K562 treated with DMSO at 1 percent for 12 hours (cell line): Measurements from ENCODE around the gene HHEX. TPM values are rescaled to one million over a fixed set of nuclear protein-coding genes. Genes with fewer than 3 reads are reported as not detected.

ENCODE experiments used
- total RNA-seq: library from RNA; unstranded; fragments of 300-600 nt; gene quantifications from 2 replicates; pipeline ENCODE4 v1.2.3, GENCODE V29; 2022; ENCODE audit not compliant: insufficient read depth

HHEX gene
- total RNA-seq = 74.5 and 109 TPM in 2 replicates

GRCh38 chr10:92689663-92690210 lies at the start of gene HHEX:
TSS of gene HHEX (plus strand) at chr10:92689955. CDS start at chr10:92689987, 32 bp downstream.

Other genes with a start within 250 kb of the HHEX start
- gene IDE, start 115.9 kb upstream of the HHEX start, total RNA-seq = 6.8 and 24.6 TPM in 2 replicates
- 9.5 and 32.3 TPM in 2 replicates for gene KIF11, start 96.8 kb upstream of the HHEX start, total RNA-seq
- gene EXOC6, start 158.6 kb downstream of the HHEX start, total RNA-seq = 7.0 and 66.1 TPM in 2 replicates